ENCODE data around the gene FARS2.
A peak's percentile ranks its signal among the peaks of the same experiment; 100 is the strongest.
"Not testable (repeated sequence)": the region's sequence is repeated elsewhere in the genome, so short reads cannot be mapped to it uniquely, and the experiment has no call there.

Gene FARS2

DNA sequence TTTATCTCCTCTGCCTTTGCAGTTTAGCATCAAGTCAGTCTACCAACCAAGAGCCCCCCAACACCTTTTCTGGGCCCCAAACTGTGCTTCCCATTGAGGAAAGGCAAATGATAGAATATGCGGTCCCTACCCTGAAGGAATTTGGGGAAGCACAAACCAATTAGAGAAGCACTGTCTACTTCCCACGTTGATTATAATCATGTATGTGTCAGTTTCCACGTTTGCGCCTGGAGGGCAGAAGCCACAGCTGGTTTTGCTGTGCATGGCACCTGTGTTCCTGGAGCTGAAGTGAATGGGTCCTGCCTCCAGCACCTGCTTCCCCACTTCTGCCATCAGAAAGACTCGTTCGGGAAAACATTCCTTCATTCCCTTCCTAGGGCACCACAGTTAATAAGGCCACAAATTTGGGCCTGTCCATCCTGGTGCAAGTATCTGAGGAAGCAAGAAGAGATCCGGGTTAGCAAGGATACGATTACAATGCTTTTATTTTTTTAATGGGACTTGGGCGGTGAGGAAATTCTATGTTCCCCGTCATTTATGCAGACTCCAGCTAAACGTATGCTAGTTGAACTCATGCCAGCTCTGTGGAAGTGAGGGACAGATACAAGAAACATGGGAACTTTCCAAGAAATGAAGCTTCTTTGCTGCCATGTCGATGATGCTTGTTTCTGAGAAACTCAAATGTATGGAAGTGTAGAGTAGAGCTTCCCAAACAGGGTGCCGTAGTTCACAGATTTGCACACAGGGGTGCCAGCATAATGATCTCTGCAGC lies 411.9 kb downstream of the FARS2 start:
- no peak for DNase-seq

DNA sequence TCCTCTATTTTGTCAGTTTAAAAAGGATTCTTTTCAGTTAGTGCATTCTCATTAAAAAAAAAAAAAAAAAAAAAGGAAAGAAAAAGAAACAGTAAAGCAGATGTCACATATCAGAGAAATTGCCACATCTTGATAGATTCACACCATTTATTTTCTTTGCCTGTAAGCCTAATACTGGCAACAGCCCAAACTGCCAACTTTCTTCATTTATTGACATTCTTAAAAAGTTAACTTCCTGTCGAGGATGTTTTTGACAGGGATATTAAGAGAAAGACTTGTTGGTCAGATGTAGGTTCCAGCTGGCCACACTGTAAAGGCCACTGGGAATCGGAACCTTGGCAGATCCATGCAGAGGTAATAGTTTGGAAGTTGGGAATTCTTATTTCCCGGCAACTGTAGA lies 412.8 kb downstream of the FARS2 start:
- DNase-seq = no peak

GRCh38 chr6:5674721-5675120 lies 413.4 kb downstream of the FARS2 start:
- DNase-seq = no peak

DNA sequence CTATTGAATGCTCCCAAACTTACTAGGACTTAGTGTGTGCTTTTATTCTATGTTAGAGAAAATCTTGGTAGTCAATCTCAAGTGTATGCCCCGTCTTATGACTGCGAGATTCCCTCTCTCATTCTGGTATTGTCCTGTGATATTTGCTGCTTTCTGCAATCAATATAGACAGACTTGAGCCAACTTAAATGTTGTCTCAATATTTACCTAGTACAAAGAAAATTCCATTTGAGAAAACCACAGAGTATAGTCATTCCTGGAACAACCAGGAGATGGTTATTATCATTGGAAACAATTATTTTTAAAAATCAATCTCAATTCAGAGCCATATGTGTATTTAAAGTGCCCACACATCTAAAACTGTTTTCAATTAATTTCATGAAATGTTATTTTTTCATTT lies 415.4 kb downstream of the FARS2 start:
- DNase-seq = no peak

- DNase-seq = no peak
Observed at GRCh38 chr6:5677219-5678000, 416.1 kb downstream of the FARS2 start.

DNA sequence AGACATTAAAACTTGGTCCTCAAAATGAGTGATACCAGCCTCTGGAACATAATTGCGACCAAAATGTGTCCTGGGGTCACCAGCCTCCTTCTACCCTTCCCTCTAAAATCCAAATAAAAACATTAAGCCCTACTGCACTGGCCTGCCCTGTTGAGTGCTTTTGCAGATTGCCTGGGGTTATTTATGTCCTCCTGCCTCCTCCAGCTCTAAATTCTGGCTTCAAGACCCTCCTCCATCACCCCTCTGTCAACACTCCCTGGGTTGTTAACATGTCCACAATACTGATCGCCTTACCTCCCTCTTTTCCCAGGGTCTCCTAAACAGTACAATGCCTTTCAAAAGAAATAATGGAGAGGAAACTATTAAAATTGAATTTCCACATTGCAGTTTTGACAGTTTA lies 418.0 kb downstream of the FARS2 start:
- DNase-seq = no peak

GRCh38 chr6:5679691-5680090 lies 418.4 kb downstream of the FARS2 start:
- DNase-seq = no peak

- no peak for DNase-seq
Observed at GRCh38 chr6:5680095-5680494, 418.8 kb downstream of the FARS2 start.

DNA sequence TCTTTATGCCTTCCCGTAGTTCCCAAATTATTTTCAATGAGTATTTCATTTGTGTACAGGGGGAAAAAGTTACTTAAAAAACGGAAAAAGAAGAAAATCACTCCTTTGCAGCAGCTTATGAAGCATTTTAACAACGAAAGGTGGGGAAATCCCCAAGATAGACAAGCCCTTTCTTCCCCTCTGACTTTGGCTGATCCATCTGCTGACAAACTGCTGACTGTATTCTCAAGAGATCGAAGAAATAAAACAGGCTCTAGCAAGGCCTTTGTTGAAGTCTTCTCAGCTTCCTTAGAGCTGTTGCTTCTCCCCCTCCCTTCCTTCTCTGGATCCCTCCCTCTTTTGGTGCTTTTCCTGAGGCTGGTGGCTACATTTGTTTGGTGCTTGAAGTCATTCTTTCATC lies 420.2 kb downstream of the FARS2 start:
- DNase-seq = no peak

GRCh38 chr6:5682530-5682929 lies 421.2 kb downstream of the FARS2 start:
- DNase-seq = no peak

DNA sequence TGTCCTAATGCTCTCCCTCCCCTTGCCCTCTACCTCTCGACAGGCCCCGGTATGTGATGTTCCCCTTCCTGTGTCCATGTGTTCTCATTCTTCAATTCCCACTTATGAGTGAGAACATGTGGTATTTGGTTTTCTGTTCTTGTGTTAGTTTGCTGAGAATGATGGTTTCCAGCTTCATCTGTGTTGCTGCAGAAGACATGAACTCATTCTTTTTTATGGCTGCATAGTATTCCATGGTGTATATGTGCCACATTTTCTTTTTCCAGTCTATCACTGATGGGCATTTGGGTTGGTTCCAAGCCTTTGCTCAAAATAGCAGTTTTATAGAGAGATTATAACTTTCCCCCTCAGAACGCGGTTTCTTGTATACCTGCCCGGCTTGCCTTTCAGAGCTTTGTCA lies 422.4 kb downstream of the FARS2 start:
- not testable (repeated sequence) for DNase-seq

- no peak for DNase-seq
Observed at GRCh38 chr6:5684320-5685053, 423.2 kb downstream of the FARS2 start.

GRCh38 chr6:5693225-5694145 lies 432.2 kb downstream of the FARS2 start:
- DNase-seq = no peak

DNA sequence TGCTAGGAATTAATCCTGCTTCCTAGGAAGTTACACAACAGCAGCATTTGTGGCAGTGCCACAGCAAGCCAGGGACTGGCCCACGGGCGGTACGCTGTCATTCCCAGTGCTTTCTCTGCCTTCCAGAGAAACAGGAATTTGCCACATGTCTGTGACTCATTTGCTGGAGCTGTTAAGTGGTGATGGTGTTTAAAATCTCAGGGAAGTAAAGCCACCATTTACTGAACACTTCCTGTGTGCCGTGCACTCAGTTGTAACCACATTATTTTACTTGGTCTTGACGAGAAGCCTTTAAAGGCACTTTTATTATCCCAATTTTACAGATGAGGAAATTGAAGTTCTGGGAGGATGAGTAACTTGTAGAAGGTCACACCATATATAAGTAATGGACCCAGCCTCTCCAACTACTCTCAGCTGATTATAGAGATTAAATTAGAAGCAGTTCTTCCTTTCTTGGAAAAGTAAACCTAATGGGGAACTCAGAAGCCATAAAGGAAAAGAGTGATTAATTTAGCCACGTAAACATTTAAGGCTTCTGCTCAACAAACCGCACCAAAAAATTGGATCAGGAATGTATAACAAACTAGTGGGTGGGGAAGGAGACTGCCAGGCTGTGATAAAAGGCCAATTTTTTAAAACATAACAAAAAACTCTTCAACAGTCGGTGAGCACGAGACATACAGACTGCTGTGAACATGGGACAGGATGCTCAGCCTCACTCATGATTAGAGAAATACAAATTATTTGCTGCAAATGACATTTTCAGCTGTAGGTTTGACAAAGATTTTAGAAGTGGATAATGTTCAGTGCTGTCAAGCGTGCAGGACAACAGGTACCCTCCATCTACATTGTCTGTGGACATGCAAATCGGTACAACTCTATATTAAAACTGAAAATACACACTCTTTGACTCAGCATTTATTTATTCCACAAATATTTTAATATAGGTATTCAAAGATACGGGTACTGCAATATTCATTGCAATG lies 434.2 kb downstream of the FARS2 start:
- DNase-seq = peak in 1 of 2 donors; percentile 53

GRCh38 chr6:5697508-5697907 lies 436.2 kb downstream of the FARS2 start:
- no peak for DNase-seq

DNA sequence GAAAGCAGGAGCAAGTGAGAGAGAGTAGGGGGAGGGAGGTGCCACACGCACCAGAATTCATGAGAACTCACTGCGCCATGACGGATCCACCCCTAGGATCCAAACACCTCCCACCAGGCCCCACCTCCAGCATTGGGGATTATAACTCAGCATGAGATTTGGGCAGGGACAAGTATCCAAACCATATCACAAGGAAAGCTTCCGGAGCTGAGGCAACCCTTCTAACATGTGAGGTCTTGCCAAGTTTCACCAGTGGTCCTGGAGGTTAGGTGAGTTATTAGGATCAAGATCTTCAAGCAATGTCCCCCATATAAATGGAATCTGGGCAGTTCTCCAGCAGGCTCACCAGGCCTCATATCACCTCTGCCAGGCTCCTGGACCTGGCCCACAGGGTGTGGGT lies 437.0 kb downstream of the FARS2 start:
- DNase-seq = no peak

DNA sequence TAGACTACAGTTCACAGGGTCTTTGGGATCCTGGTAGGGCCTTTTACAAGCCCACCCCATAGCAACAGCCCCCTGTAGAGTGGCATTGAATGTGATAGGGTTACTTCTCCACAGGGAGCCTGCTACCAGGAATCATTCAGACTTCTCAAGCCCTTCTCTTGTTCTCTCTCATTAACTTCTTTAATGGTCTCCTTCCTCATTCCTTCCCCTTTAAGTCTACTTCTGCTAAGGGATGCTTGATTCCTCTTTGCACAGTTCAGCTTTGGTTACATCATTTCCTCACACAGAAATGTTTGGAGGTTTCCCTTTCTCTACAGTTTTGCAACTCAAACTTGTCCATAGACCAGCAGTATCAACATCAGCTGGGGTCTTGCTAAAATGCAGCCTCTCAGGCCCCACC lies 437.8 kb downstream of the FARS2 start:
- DNase-seq = not testable (repeated sequence)

DNA sequence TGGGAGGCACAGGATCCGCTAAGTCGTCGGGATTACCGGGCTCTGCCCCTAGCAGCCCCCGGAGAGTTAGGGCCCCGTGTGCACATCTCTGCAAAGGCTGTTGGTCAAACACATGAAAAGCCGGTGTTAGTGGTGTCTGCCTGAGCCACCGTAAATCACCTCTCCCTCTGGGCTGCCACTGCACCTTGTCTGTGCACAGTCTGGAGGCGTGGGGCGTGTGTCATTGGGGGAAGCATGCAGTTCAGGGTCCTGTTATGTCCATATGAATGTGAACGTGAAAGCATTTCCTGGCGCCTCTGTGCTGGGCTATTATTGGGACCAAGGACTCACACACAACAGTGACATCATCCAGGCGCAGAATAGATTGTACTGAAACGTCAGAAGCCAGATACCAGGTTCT lies 439.9 kb downstream of the FARS2 start:
- no peak for DNase-seq

DNA sequence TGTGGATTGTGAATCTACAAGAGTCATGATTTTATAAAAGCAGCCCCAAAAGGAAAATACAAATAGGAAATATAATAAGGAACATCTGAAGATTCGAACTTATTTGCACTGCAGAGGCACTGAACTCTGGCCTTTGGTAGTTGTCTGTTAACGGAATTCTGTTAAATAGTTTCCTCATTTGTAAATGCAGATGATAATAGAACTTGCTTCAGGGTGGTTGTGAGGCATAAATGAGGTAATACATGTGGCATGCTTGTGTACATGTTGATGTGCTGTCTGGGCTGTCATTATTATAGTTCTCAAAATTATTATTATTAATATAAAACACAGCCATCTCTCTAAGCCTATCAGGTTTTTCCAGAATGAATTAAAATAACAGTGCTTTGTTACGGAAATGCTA lies 443.4 kb downstream of the FARS2 start:
- DNase-seq = no peak

DNA sequence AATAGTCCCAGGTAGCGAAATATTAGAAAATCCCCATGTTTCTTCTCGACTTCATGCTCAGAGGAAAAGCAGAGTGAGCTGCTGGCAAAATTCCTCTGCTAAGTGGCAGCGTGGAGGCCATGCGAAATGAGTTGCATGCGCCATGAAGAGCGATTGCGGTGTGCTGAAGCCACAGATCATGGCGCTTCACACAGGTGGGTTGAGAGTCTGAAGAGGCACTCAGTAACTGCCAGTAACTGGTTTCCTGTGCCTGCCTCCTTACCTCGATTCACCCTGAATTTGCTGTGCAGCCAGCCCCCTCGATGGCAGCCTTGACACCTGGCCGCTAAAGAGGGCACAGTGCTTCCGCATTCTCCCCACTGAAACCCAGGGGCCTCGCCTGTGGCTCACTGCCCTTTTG lies 443.9 kb downstream of the FARS2 start:
- DNase-seq = no peak

Measured in CD4-positive, alpha-beta T cell treated with Interleukin-4 for 1 hour (primary cell).